Mucosa of rectum (tissue), 2 donors: ENCODE measurements around the gene MS4A18.

Experiments
- H3K27ac ChIP-seq, 2 donors: one replicate each; pipeline ENCODE4 v1.7.0; 2013; ENCODE audit warnings: inconsistent platforms in 2 of 2, low read depth in 2 of 2, low read length in 2 of 2
- H3K27me3 ChIP-seq, 2 donors: one replicate each; pipeline ENCODE4 v1.7.0; 2013; ENCODE audit warnings: low read length in 2 of 2; ENCODE audit not compliant: control insufficient read depth in 2 of 2, insufficient read depth in 2 of 2
- H3K36me3 ChIP-seq, 2 donors: one replicate each; pipeline ENCODE4 v1.7.0; 2013; ENCODE audit warnings: low read length in 2 of 2; ENCODE audit not compliant: control insufficient read depth in 2 of 2, insufficient read depth in 2 of 2
- H3K4me1 ChIP-seq, 2 donors: one replicate each; pipeline ENCODE4 v1.7.0; 2013; ENCODE audit warnings: low read length in 2 of 2, mild to moderate bottlenecking in 1 of 2; ENCODE audit not compliant: control insufficient read depth in 2 of 2, insufficient read depth in 2 of 2
- H3K4me3 ChIP-seq, 2 donors: one replicate each; pipeline ENCODE4 v1.7.0; 2013; ENCODE audit warnings: low read length in 2 of 2
- H3K9ac ChIP-seq, 2 donors: one replicate each; pipeline ENCODE4 v1.7.0; 2013; ENCODE audit warnings: low read length in 2 of 2, low read depth in 1 of 2, mild to moderate bottlenecking in 1 of 2
- H3K9me3 ChIP-seq, 2 donors: one replicate each; pipeline ENCODE4 v1.7.0; 2013; ENCODE audit warnings: low read length in 2 of 2; ENCODE audit not compliant: control insufficient read depth in 2 of 2
- donor health status: healthy.
- donor health status: Normal muscosa, but diverticular disease.

Gene MS4A18

GRCh38 chr11:60782393-60783140 is 58.0 kb downstream of the MS4A18 start:
- Histone ChIP-seq H3K9me3 (no peaks in the 10 kb centered on the region), H3K4me1 (peaks cover 11 to 17% of the 10 kb centered on the region in 2 donors)

DNA sequence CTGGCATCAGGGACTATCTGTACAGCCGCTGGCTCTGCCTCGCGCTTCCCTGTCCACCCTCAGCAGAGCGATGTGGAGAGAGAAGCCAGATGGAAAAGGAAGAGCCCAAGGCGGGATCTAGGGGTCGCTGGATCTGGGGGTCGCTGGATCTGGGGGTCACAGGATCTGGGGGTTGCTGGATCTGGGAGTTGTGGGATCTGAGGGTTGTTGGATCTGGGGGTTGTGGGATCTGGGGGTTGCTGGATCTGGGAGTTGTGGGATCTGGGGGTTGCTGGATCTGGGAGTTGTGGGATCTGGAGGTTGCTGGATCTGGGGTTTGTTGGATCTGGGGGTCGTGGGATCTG is 58.6 kb downstream of the MS4A18 start:
- no peak overlapping the region for H3K4me3 ChIP-seq
- H3K27me3 ChIP-seq = no peaks in the 10 kb centered on the region
- no peaks in the 10 kb centered on the region for H3K36me3 ChIP-seq
- peaks cover 11 to 17% of the 10 kb centered on the region in 2 donors for H3K4me1 ChIP-seq
- no peak overlapping the region for H3K9ac ChIP-seq
- no peak overlapping the region for H3K27ac ChIP-seq
- no peaks in the 10 kb centered on the region for H3K9me3 ChIP-seq

More at GRCh38 chr11:60782393-60783140, 58.0 kb downstream of the MS4A18 start:
- H3K27me3 ChIP-seq = no peaks in the 10 kb centered on the region
- no peaks in the 10 kb centered on the region for H3K36me3 ChIP-seq
- no peak overlapping the region for H3K4me3 ChIP-seq
- H3K27ac ChIP-seq = no peak overlapping the region
- H3K9ac ChIP-seq = no peak overlapping the region

DNA sequence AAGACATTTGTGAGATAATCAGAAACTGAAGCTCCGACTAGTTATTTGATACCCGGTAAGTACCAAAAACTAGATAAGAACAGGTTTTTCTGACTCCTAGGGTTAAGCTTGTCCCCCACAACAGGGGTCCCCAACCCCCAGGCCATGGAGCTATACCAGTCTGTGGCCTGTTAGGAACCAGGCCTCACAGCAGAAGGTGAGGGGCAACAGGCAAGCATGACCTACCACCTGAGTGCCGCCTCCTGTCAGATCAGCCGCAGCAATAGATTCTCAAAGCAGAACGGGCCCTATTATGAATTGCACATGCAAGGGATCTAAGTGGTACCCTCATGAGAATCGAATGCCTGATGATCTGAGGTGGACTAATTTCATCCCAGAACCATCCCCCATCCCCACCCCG is 59.4 kb downstream of the MS4A18 start:
- H3K9me3 ChIP-seq = no peaks in the 10 kb centered on the region
- no peak overlapping the region for H3K9ac ChIP-seq
- peaks cover 11 to 17% of the 10 kb centered on the region in 2 donors for H3K4me1 ChIP-seq
- H3K27ac ChIP-seq = no peak overlapping the region
- no peak overlapping the region for H3K4me3 ChIP-seq
- no peaks in the 10 kb centered on the region for H3K27me3 ChIP-seq
- no peaks in the 10 kb centered on the region for H3K36me3 ChIP-seq

GRCh38 chr11:60785136-60785535 is 60.6 kb downstream of the MS4A18 start, which contains the start of gene MS4A10:
Gene MS4A10 (plus strand): TSS chr11:60785333. CDS start chr11:60790336, 5,003 bp downstream.
- peaks cover 11 to 17% of the 10 kb centered on the region in 2 donors for H3K4me1 ChIP-seq
- H3K27ac ChIP-seq = no peak within 1 kb of the TSS
- H3K36me3 ChIP-seq = no peaks in the 10 kb centered on the region
- no peaks in the 10 kb centered on the region for H3K9me3 ChIP-seq
- H3K4me3 ChIP-seq = no peak within 1 kb of the TSS
- H3K27me3 ChIP-seq = no peaks in the 10 kb centered on the region
- no peak within 1 kb of the TSS for H3K9ac ChIP-seq

GRCh38 chr11:60785806-60786361 is 61.4 kb downstream of the MS4A18 start:
- H3K27ac ChIP-seq = no peak overlapping the region

GRCh38 chr11:60786811-60787567 is 62.5 kb downstream of the MS4A18 start:
- Histone ChIP-seq H3K9ac (no peak overlapping the region), H3K27ac (no peak overlapping the region), H3K36me3 (no peaks in the 10 kb centered on the region), H3K9me3 (no peaks in the 10 kb centered on the region), H3K27me3 (no peaks in the 10 kb centered on the region), H3K4me1 (peaks cover 11 to 17% of the 10 kb centered on the region in 2 donors), H3K4me3 (no peak overlapping the region)

More at GRCh38 chr11:60785806-60786361, 61.4 kb downstream of the MS4A18 start:
- Histone ChIP-seq H3K27me3 (no peaks in the 10 kb centered on the region), H3K36me3 (no peaks in the 10 kb centered on the region), H3K4me1 (peaks cover 11 to 17% of the 10 kb centered on the region in 2 donors), H3K4me3 (no peak overlapping the region), H3K9ac (no peak overlapping the region), H3K9me3 (no peaks in the 10 kb centered on the region)

- no peak overlapping the region for H3K4me3 ChIP-seq
Observed at GRCh38 chr11:60788401-60789125, 64.0 kb downstream of the MS4A18 start.

DNA sequence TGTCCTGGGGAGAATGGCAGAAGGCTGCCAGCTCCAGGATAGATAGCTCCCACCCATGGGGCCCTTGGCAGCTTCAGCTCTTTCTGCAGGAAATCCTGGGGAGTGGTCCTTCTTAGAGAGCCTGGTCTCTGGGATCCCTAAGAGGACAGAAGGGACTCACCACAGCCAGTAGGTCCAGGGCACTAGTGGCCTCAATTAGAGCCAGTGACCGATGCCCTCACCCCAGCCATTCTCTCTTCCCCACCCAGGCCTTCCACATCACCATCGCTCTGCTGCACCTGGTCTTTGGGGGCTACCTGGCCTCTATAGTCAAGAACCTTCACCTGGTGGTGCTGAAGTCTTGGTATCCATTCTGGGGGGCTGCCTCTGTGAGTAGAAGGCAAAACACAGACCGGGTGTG is 66.2 kb downstream of the MS4A18 start:
- Histone ChIP-seq H3K4me1 (peaks cover 5 to 11% of the 10 kb centered on the region in 2 donors), H3K9ac (no peak overlapping the region), H3K4me3 (no peak overlapping the region), H3K36me3 (no peaks in the 10 kb centered on the region), H3K27ac (no peak overlapping the region), H3K27me3 (no peaks in the 10 kb centered on the region), H3K9me3 (no peaks in the 10 kb centered on the region)

More at GRCh38 chr11:60788401-60789125, 64.0 kb downstream of the MS4A18 start:
- peaks cover 11 to 17% of the 10 kb centered on the region in 2 donors for H3K4me1 ChIP-seq
- H3K9ac ChIP-seq = no peak overlapping the region
- H3K27ac ChIP-seq = no peak overlapping the region
- H3K36me3 ChIP-seq = no peaks in the 10 kb centered on the region
- no peaks in the 10 kb centered on the region for H3K9me3 ChIP-seq
- no peaks in the 10 kb centered on the region for H3K27me3 ChIP-seq

GRCh38 chr11:60791153-60791933 is 66.8 kb downstream of the MS4A18 start:
- Histone ChIP-seq H3K36me3 (no peaks in the 10 kb centered on the region), H3K4me1 (peaks cover 4 to 7% of the 10 kb centered on the region in 2 donors), H3K9ac (no peak overlapping the region), H3K27me3 (no peaks in the 10 kb centered on the region), H3K4me3 (no peak overlapping the region), H3K9me3 (no peaks in the 10 kb centered on the region), H3K27ac (no peak overlapping the region)
